HG02571 (cell line): ENCODE data around the gene SYT5.
"Not testable (repeated sequence)": the region's sequence is repeated elsewhere in the genome, so short reads cannot be mapped to it uniquely, and the experiment has no call there.

Experiments
- ATAC-seq: cut with Tn5 transposase; IDR thresholded peaks from one replicate; pipeline ENCODE4 v1.9.1; 2021; ENCODE audit warnings: mild to moderate bottlenecking, moderate library complexity; ENCODE audit not compliant: unreplicated experiment

The SYT5 gene

GRCh38 chr19:55179606-55180484 lies at the start of gene SYT5:
SYT5 (minus strand) TSS chr19:55180289; CDS start chr19:55179041, 1,248 bp downstream.
- no peak for ATAC-seq

- no peak for ATAC-seq
Measured at GRCh38 chr19:55229789-55230182, 49.7 kb upstream of the SYT5 start.

- ATAC-seq, result no peak
Measured at GRCh38 chr19:55229145-55229788, 49.2 kb upstream of the SYT5 start.

- no peak for ATAC-seq
Measured at GRCh38 chr19:55228403-55229031, 48.4 kb upstream of the SYT5 start, which contains the start of gene TMEM86B. TMEM86B (minus strand) TSS chr19:55228763; CDS start chr19:55228741, 22 bp downstream.

GRCh38 chr19:55228015-55228391 lies 47.9 kb upstream of the SYT5 start:
- ATAC-seq, result no peak

GRCh38 chr19:55227241-55228014 lies 47.3 kb upstream of the SYT5 start:
- no peak for ATAC-seq

GRCh38 chr19:55226788-55227187 lies 46.7 kb upstream of the SYT5 start:
- no peak for ATAC-seq

- no peak for ATAC-seq
Measured at GRCh38 chr19:55226273-55226672, 46.2 kb upstream of the SYT5 start.

- no peak for ATAC-seq
Measured at GRCh38 chr19:55225415-55225958, 45.4 kb upstream of the SYT5 start.

- ATAC-seq, result not testable (repeated sequence)
Measured at GRCh38 chr19:55224679-55225414, 44.8 kb upstream of the SYT5 start.

- ATAC-seq, result no peak
Measured at GRCh38 chr19:55224038-55224665, 44.1 kb upstream of the SYT5 start.

- no peak for ATAC-seq
Measured at GRCh38 chr19:55223291-55224037, 43.4 kb upstream of the SYT5 start.

- no peak for ATAC-seq
Measured at GRCh38 chr19:55220525-55220924, 40.4 kb upstream of the SYT5 start.

GRCh38 chr19:55216461-55217198 lies 36.5 kb upstream of the SYT5 start:
- ATAC-seq, result no peak

GRCh38 chr19:55213547-55213946 lies 33.5 kb upstream of the SYT5 start:
- ATAC-seq, result no peak

- ATAC-seq, result no peak
Measured at GRCh38 chr19:55212447-55212846, 32.4 kb upstream of the SYT5 start.

GRCh38 chr19:55209693-55210472 lies 29.8 kb upstream of the SYT5 start:
- ATAC-seq, result no peak
